Left lung (tissue), 10 donors: Measurements from ENCODE around the gene EEIG2. TPM values are rescaled to one million over a fixed set of nuclear protein-coding genes. Genes with fewer than 3 reads are reported as not detected.

ENCODE experiments used
- ATAC-seq: fragments of 200-7000 bp; cut with Tn5 transposase; one replicate; pipeline ENCODE4 v1.9.1; 2020; ENCODE audit warnings: moderate library complexity
- DNase-seq, 4 donors: peaks; one replicate each; pipeline ENCODE4 v3.0.0-alpha.2; 2013 to 2020
- H3K27ac ChIP-seq, 2 donors: fragments of 200-600 bp; sonication (generic) in 1 of 2; one replicate each; pipeline versions ENCODE4 v1.5.0 to v1.8.0; 2020 to 2021
- H3K27me3 ChIP-seq, 2 donors: fragments of 200-600 bp; sonication (generic) in 1 of 2; one replicate each; pipeline versions ENCODE4 v1.5.0 to v1.8.0; 2020 to 2021
- H3K36me3 ChIP-seq, 2 donors: fragments of 200-600 bp; sonication (generic) in 1 of 2; one replicate each; pipeline versions ENCODE4 v1.5.0 to v1.8.0; 2020 to 2021
- H3K4me1 ChIP-seq, 2 donors: fragments of 200-600 bp; one replicate each; pipeline ENCODE4 v1.8.0; 2021
- H3K4me3 ChIP-seq, 2 donors: fragments of 200-600 bp; sonication (generic) in 1 of 2; one replicate each; pipeline versions ENCODE4 v1.5.0 to v1.8.0; 2020 to 2021; ENCODE audit warnings: mild to moderate bottlenecking in 1 of 2
- H3K9me3 ChIP-seq, 2 donors: fragments of 200-600 bp; sonication (generic) in 1 of 2; one replicate each; pipeline versions ENCODE4 v1.5.0 to v1.8.0; 2020 to 2021
- CTCF ChIP-seq, 2 donors: fragments of 200-600 bp; sonication (generic) in 1 of 2; IDR thresholded peaks; one replicate each; pipeline versions ENCODE4 v1.5.0 to v1.8.0; 2021; ENCODE audit warnings: antibody characterized with exemption in 2 of 2
- intact Hi-C, 2 donors: fragments of 100-400 bp; cut with DNase I; formaldehyde crosslinking; loops; one replicate each; pipeline versions ENCODE4 v1.11.2 to v1.14.2; 2022
- polyA plus RNA-seq, 6 donors: library from polyadenylated mRNA; unstranded; fragments of 120-200 nt; gene quantifications; one replicate each; pipeline ENCODE4 v1.2.1, GENCODE V29; 2013; ENCODE audit not compliant: insufficient read length in 6 of 6
- total RNA-seq, 2 donors: library from RNA; stranded (reverse); fragmentation: NEBNext Ultra II Directional; extraction: Animal tissue kit (Norgen Biotek cat#: 25700); gene quantifications; one replicate each; pipeline ENCODE4 v1.2.1, GENCODE V29; 2021
- donor health status: DM: no; HTN: yes; CAD: no.
- donor health status: DM: no; HTN: no; CAD: no.

The EEIG2 gene
- total and polyA plus RNA-seq, 8 donors = 16.4 to 34.8 (median 31.3) TPM

- ATAC-seq (no peak), DNase-seq (no peak)
- no peaks in the 10 kb centered on the region for H3K27me3 ChIP-seq
- H3K27ac ChIP-seq = no peak overlapping the region
- no peaks in the 10 kb centered on the region for H3K36me3 ChIP-seq
- H3K9me3 ChIP-seq = no peaks in the 10 kb centered on the region
- H3K4me3 ChIP-seq = no peak overlapping the region
- H3K4me1 ChIP-seq = peaks cover 0 to 36% of the 10 kb centered on the region in 2 donors
- intact Hi-C loops = no loop called here
- no peak for TF ChIP-seq CTCF (IDR thresholded peaks at IDR 0.05)
Measured at GRCh38 chr1:108568589-108568988, 8.7 kb downstream of the EEIG2 start.

- DNase-seq (no peak), ATAC-seq (no peak)
- no peaks in the 10 kb centered on the region for H3K36me3 ChIP-seq
- H3K27ac ChIP-seq = no peak overlapping the region
- H3K27me3 ChIP-seq = no peaks in the 10 kb centered on the region
- H3K4me3 ChIP-seq = no peak overlapping the region
- peaks cover 0 to 36% of the 10 kb centered on the region in 2 donors for H3K4me1 ChIP-seq
- H3K9me3 ChIP-seq = no peaks in the 10 kb centered on the region
- intact Hi-C loops = no loop called here
- TF ChIP-seq CTCF (IDR thresholded peaks at IDR 0.05) = no peak
Measured at GRCh38 chr1:108569097-108569728, 9.3 kb downstream of the EEIG2 start.

- Histone ChIP-seq H3K36me3 (no peaks in the 10 kb centered on the region), H3K27ac (peak overlapping the region in 1 of 2 donors; percentile 24), H3K4me1 (peaks cover 0 to 30% of the 10 kb centered on the region in 2 donors), H3K9me3 (no peaks in the 10 kb centered on the region), H3K27me3 (no peaks in the 10 kb centered on the region), H3K4me3 (no peak overlapping the region)
- TF ChIP-seq CTCF (IDR thresholded peaks at IDR 0.05) = no peak
- peak; percentile 95 for ATAC-seq
- DNase-seq = no peak
- intact Hi-C loops = no loop called here
Measured at GRCh38 chr1:108570128-108570527, 10.2 kb downstream of the EEIG2 start.

GRCh38 chr1:108570998-108571401 is 11.1 kb downstream of the EEIG2 start:
- Histone ChIP-seq H3K4me1 (peaks cover 0 to 25% of the 10 kb centered on the region in 2 donors), H3K4me3 (no peak overlapping the region), H3K27me3 (no peaks in the 10 kb centered on the region), H3K27ac (peak overlapping the region in 1 of 2 donors; percentile 24), H3K36me3 (no peaks in the 10 kb centered on the region), H3K9me3 (no peaks in the 10 kb centered on the region)
- ATAC-seq (peak; percentile 74), DNase-seq (no peak)
- intact Hi-C loops = no loop called here
- no peak for TF ChIP-seq CTCF (IDR thresholded peaks at IDR 0.05)

GRCh38 chr1:108572182-108572581 is 12.3 kb downstream of the EEIG2 start:
- Histone ChIP-seq H3K4me3 (no peak overlapping the region), H3K36me3 (no peaks in the 10 kb centered on the region), H3K27me3 (no peaks in the 10 kb centered on the region), H3K4me1 (peaks cover 0 to 25% of the 10 kb centered on the region in 2 donors), H3K9me3 (no peaks in the 10 kb centered on the region), H3K27ac (no peak overlapping the region)
- intact Hi-C loops = no loop called here
- DNase-seq (no peak), ATAC-seq (no peak)
- TF ChIP-seq CTCF (IDR thresholded peaks at IDR 0.05) = no peak
